GM19468 (cell line): Measurements from ENCODE around the gene COMMD1.
"Not testable (repeated sequence)": the region's sequence is repeated elsewhere in the genome, so short reads cannot be mapped to it uniquely, and the experiment has no call there.

Source experiments
- ATAC-seq: cut with Tn5 transposase; IDR thresholded peaks from one replicate; pipeline ENCODE4 v1.9.1; 2021; ENCODE audit warnings: mild to moderate bottlenecking, moderate library complexity, moderate number of reproducible peaks; ENCODE audit not compliant: unreplicated experiment; ENCODE audit errors: extremely low read depth

COMMD1 gene

DNA sequence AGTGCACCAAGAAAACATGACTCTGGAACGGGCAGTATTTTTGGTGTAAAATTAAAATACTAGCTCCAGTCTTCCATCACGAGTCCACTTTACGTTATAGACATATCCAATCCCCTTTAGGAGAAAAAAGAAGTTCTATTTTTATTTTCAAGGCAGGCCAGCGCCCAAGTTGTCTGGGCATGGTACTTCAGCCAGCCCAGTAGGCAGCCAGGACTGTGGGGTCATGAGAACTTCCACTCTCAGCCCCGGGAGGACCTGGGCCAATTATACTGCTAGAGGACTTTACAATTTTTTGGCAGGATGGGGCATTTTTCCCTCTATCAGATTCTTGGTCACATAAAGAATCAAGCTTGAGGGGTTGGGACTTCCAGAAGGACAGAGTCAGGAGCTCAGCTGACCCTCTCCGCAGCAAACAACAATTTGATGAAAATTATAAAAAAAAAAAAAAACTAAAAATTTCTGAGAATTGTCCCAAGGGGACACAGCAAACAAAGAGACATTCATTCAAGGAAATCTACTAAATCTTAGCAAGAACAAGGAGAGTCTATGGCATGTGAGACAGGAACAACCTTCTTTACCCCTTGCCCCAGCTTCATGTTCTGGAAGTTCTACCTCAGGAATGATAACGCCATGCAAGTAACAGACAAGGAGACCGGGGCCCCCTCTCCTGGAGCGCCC lies 253.1 kb downstream of the COMMD1 start:
- ATAC-seq = no peak

DNA sequence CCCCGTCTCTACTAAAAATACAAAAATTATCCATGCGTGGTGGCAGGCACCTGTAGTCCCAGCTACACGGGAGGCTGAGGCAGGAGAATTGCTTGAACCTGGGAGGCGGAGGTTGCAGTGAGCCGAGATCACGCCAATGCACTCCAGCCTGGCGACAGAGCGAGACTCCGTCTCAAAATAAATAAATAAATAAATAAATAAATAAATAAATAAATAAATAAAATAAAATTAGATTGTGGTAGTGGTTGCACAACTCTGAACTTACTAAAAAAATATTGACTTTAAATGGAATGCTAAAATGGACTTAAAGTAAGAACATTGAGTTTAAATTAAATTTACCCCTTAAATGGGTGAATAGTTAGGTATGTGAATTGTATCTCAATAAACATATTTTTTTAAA lies 255.2 kb downstream of the COMMD1 start:
- not testable (repeated sequence) for ATAC-seq

DNA sequence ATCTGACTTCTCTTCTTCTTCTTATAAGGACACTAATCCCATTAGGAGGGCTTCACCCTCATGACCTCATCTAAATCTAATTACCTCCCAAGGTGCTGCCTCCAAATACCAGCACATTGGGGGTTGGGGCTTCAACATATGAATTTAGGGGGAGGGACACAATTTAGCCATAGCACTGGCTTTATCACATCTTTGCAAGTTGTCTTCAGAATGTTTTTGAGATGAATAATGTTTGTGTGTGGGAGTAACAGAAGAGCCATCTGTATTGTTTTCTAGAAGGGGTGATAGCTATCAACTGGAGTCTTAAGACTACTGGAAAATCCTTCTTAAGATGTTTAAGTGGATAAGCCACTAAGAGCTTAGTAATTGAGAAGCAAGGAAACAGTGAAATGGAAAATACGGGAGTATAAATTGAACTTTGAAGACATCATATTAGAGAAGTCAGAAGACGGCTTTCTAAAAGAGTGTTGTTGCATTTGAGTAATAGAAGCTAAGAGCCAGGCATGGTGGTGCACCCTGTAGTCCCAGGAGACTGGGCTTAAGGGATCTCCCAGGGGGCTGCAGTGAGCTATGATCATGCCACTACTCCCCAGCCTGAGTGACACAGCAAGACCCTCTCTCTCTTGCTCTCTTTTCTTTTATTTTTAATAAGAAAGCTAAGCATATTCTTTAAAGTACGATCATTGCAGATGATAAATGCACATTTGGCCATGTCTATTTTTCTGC lies 257.8 kb downstream of the COMMD1 start:
- ATAC-seq = no peak

DNA sequence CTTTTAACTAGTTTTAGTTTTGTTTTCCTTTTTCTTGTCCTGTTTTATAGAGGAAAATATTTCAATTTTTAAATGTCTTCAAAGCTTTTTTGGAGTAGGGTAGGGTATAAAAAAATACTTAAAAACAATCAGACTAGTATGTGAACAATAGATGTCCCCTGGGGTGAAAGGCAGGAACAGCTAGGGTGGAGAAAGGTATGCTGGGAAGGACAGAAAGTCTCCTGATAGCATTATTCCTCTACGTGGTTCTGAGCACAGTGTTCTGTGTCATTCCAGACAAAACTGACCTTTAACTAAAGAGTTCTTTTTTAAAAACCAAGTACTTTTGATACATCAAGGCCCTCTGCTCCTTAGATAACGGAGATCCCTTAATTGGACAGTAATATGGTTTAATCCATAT lies 258.4 kb downstream of the COMMD1 start:
- no peak for ATAC-seq

DNA sequence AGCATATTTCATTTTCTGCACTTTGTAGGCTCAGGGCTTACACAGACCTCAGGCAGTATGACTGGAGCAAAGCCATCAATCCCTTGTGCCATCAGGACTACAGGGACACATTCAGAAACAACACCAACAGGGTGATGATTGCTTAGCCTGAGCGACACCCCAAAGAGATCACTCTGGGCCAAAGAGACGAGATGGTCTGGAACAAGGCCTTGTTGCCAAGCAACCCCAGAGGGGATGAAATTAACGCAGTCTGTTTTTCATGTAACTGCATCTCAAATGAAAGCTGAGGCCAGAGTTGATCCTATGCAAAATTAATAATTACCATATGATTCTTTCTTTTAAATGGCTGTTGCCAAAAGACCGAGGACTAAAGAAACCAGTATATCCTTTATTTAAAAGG lies 270.3 kb downstream of the COMMD1 start:
- ATAC-seq = no peak

DNA sequence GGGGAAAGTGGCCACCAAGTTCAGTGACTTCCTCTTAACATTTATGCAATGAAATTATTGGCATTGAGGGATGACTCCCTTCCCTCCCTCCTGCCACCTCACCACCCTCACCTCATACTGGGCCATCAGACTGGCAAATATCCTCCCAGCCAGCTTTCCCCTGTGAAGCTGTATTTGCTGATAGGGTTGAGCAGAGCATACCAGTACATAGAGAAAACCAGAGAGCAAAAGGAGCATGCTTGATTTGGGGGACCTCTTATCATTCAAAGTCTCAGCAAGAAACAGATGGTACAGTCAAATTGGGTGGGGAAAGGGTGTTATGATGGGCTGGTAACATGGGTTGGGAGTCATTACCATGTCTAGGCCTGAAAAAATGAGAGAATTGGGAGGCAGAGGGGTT lies 271.3 kb downstream of the COMMD1 start:
- ATAC-seq = no peak

DNA sequence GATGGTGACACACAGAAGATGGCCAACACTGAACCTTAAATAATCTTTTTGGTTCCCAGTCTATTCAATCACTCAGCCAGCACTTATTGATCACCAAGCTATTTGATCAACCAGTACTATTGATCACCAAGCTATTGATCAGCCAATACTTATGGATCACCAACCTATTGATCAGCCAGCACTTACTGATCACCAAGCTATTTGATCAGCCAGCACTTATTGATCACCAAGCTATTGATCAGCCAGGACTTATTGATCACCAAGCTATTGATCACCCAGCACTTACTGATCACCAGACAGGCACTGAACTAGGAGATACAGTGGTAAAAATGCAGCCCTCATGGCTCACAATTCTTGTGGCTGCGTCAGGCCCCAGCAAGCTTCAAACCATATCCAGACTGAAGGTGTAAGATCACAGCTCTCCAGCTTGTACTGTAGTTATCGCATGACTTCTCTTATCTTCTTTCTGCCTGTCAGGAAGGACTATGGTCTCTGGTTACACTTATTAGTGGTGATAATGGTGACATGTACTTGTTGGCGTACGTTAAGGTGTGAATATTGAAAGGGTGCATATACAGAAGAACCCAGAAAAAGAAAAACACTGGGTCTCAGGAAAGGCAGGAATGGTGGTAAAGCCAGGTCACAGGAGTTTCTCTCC lies 272.0 kb downstream of the COMMD1 start:
- no peak for ATAC-seq

DNA sequence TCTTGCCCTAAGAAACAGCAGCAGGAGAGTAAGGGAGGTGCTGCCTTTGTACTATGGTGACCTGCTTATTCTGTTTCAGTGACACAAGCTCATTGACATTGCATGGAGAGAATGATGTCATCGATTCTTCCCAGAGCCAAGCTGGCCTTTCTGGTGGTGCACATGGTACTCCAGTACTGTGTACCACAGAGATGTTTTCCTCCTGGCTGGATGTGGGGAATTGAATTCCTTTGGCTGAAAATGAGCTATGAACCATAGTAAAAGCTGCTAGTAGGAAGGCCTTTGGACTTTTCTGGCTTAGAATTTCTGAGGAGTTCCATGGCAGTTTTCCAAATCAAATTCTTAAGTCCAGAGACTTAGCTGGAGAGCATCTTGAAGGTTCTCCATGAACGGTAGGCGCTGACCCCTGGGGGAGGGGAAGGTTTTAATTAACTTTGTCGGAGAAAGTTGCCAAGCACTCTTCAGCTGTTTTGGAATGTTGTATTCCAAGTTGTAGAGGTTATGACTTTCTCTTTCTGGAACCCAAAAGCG lies 273.3 kb downstream of the COMMD1 start:
- no peak for ATAC-seq

DNA sequence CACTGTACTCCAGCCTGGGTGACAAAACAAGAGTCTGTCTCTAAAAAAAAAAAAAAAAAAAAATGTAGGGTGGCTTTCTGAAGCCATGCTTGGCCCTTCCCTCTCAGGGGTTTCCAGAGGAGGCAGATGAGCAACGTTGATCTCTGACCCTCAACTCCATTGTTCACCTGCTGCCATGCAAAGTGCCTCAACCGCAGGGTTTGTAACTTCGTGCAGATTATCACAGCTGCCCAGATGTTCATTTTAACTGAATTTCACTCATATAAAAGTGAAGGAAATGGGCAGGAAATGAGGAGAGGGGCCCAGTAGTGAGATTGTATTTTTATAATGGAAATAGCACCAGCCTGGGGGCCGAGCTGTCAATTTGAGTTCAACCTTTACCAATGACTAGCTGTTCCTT lies 275.5 kb downstream of the COMMD1 start:
- no peak for ATAC-seq

DNA sequence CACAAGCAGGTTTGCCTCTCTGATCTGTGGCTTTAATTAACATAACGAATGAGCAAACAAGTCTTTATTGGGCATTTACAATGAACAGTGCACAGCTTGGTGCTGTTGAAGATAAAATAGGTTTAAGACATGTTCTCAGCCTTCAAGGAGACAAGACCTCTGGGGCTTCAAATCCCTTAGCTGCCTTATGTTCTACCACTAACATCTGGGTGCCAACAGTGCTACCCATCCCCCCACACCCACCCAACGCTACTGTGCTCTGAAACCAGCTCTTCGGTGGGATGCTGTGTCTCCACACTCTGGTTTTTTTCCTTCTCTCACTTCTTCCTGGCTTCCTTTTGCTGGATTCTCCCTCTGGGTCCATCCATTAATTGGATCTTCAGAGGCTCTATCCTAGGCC lies 276.4 kb downstream of the COMMD1 start:
- no peak for ATAC-seq

DNA sequence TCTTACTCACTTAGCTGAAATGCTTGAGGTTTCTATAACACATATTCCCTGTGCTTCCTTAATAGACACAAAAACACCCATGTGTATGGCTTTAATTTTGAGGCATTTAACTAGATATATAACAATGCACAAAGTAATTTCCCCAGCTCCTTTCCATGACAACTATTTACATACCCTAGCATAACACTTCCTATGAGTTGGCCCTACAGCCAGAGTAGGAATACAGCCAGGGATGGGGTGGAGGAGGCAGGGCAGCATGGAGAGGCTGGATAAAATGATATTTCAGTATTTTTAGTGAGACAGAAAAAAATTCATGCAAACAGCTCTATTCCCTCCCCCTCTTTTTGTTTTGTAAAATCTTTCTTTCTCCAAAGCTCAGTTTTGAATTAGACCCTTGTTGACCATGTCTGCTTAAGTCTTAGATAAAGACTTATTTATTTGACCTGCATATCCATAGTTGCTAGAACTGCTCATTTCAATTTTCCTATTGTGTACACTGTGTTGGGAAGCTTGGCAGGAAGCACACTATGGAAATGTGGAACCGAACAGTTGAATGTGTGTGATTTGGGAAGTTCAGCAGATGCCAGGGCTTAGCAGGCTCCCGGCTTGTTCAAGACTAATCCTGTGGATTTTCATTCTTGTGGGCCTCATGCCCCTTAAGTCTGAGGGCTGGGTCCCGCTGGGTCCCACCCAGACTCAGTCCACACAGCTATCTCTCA lies 279.2 kb downstream of the COMMD1 start:
- no peak for ATAC-seq
